HepG2 (cell line): ENCODE results near the gene SLC35A2. TPM values are rescaled to one million over a fixed set of nuclear protein-coding genes. Genes with fewer than 3 reads are reported as not detected.
A peak's percentile ranks its signal among the peaks of the same experiment; 100 is the strongest.

Source experiments
- GPN1 ChIP-seq: sonication (generic); formaldehyde crosslinking; IDR thresholded peaks from 2 replicates; pipeline ENCODE4 v1.5.1; 2020; ENCODE audit warnings: missing genetic modification reagents, borderline replicate concordance
- NR2F1 ChIP-seq, 2 experiments: fragments of 450-650 bp in 1 of 2; formaldehyde crosslinking in 1 of 2; IDR thresholded peaks; 2 replicates each; pipeline versions ENCODE4 v1.5.0 to v1.6.1; 2016 to 2020; ENCODE audit warnings: mild to moderate bottlenecking in 1 of 2, missing compliant biosample characterization in 1 of 2, missing genetic modification reagents in 1 of 2, moderate library complexity in 1 of 2
- POLR2AphosphoS5 ChIP-seq: IDR thresholded peaks from 2 replicates; pipeline ENCODE4 v1.6.1; 2012; ENCODE audit warnings: low read depth, low read length
- SMAD3 ChIP-seq: sonication (generic); formaldehyde crosslinking; IDR thresholded peaks from 2 replicates; pipeline ENCODE4 v1.4.0; 2020; ENCODE audit warnings: missing genetic modification reagents
- SP1 ChIP-seq, 2 experiments: fragments of 450-650 bp in 1 of 2; sonication (generic) in 1 of 2; formaldehyde crosslinking in 1 of 2; IDR thresholded peaks; 2 replicates each; pipeline versions ENCODE4 v1.4.0 to v1.6.1; 2016 to 2020; ENCODE audit warnings: missing genetic modification reagents in 1 of 2
- SUZ12 ChIP-seq: fragments of 150-350 bp; IDR thresholded peaks from 2 replicates; pipeline ENCODE4 v1.6.1; 2014; ENCODE audit warnings: low read depth, low read length
- ZGPAT ChIP-seq: IDR thresholded peaks from 2 replicates; pipeline ENCODE4 v1.6.1; 2016; ENCODE audit warnings: mild to moderate bottlenecking
- ZNF350 ChIP-seq: sonication (generic); formaldehyde crosslinking; IDR thresholded peaks from 2 replicates; pipeline ENCODE4 v1.4.0; 2020; ENCODE audit warnings: mild to moderate bottlenecking, low read depth, missing genetic modification reagents, borderline replicate concordance
- ZNF782 ChIP-seq: sonication (generic); formaldehyde crosslinking; IDR thresholded peaks from 2 replicates; pipeline ENCODE4 v1.4.0; 2020; ENCODE audit warnings: missing genetic modification reagents, mild to moderate bottlenecking, borderline replicate concordance
- ZNF784 ChIP-seq: sonication (generic); formaldehyde crosslinking; IDR thresholded peaks from 2 replicates; pipeline ENCODE4 v1.5.1; 2020; ENCODE audit warnings: missing genetic modification reagents, mild to moderate bottlenecking, borderline replicate concordance
- ZNF878 ChIP-seq: sonication (generic); formaldehyde crosslinking; IDR thresholded peaks from 2 replicates; pipeline ENCODE4 v1.8.1; 2023; ENCODE audit warnings: mild to moderate bottlenecking, missing genetic modification reagents, moderate library complexity
- polyA plus RNA-seq, 8 experiments: library from polyadenylated mRNA; depleted of rRNA in 3 of 8; stranded (reverse) in 7 of 8; unstranded in 1 of 8; fragments of >200 nt; fragmentation: Illumina TruSeq in 4 of 8; extraction: Trizol in 4 of 8; gene quantifications; 2 replicates each; pipeline versions ENCODE4 v1.2.1 to v1.2.3, GENCODE V29; 2011 to 2016; ENCODE audit warnings: low read depth in 4 of 8, missing spikeins in 1 of 8, mixed read lengths in 1 of 8; ENCODE audit not compliant: insufficient read depth in 1 of 8
- total RNA-seq, 5 experiments: library from RNA; depleted of rRNA; stranded (reverse); fragments of >200 nt; fragmentation: Illumina TruSeq; extraction: Trizol; gene quantifications; 2 replicates each; pipeline ENCODE4 v1.2.3, GENCODE V29; 2016; ENCODE audit warnings: low read depth in 1 of 5
- TF ChIP-seq, protein P1 (sequence below): sonication (generic); formaldehyde crosslinking; IDR thresholded peaks from one replicate; pipeline ENCODE4 v1.5.1; 2020; ENCODE audit warnings: mild to moderate bottlenecking, missing genetic modification reagents; ENCODE audit errors: not compliant biosample characterization
- TF ChIP-seq, protein P2 (sequence below): sonication (generic); formaldehyde crosslinking; conservative IDR thresholded peaks from 2 replicates; pipeline ENCODE4 v1.5.0; 2020; ENCODE audit warnings: missing genetic modification reagents
- TF ChIP-seq, protein P3 (sequence below): sonication (generic); formaldehyde crosslinking; IDR thresholded peaks from 2 replicates; pipeline ENCODE4 v1.8.1; 2023; ENCODE audit warnings: mild to moderate bottlenecking, moderate library complexity, missing genetic modification reagents

The SLC35A2 gene
- total and polyA plus RNA-seq, 2 of the 13 experiments (the other 11 are each of a cell fraction or from before 2014, with no cell fraction given): 32.1 to 40.8 TPM

GRCh38 chrX:48918643-48919340, 7.3 kb upstream of the SLC35A2 start, which contains the start of gene PIM2 (continued):
- TF ChIP-seq, protein P1, sequence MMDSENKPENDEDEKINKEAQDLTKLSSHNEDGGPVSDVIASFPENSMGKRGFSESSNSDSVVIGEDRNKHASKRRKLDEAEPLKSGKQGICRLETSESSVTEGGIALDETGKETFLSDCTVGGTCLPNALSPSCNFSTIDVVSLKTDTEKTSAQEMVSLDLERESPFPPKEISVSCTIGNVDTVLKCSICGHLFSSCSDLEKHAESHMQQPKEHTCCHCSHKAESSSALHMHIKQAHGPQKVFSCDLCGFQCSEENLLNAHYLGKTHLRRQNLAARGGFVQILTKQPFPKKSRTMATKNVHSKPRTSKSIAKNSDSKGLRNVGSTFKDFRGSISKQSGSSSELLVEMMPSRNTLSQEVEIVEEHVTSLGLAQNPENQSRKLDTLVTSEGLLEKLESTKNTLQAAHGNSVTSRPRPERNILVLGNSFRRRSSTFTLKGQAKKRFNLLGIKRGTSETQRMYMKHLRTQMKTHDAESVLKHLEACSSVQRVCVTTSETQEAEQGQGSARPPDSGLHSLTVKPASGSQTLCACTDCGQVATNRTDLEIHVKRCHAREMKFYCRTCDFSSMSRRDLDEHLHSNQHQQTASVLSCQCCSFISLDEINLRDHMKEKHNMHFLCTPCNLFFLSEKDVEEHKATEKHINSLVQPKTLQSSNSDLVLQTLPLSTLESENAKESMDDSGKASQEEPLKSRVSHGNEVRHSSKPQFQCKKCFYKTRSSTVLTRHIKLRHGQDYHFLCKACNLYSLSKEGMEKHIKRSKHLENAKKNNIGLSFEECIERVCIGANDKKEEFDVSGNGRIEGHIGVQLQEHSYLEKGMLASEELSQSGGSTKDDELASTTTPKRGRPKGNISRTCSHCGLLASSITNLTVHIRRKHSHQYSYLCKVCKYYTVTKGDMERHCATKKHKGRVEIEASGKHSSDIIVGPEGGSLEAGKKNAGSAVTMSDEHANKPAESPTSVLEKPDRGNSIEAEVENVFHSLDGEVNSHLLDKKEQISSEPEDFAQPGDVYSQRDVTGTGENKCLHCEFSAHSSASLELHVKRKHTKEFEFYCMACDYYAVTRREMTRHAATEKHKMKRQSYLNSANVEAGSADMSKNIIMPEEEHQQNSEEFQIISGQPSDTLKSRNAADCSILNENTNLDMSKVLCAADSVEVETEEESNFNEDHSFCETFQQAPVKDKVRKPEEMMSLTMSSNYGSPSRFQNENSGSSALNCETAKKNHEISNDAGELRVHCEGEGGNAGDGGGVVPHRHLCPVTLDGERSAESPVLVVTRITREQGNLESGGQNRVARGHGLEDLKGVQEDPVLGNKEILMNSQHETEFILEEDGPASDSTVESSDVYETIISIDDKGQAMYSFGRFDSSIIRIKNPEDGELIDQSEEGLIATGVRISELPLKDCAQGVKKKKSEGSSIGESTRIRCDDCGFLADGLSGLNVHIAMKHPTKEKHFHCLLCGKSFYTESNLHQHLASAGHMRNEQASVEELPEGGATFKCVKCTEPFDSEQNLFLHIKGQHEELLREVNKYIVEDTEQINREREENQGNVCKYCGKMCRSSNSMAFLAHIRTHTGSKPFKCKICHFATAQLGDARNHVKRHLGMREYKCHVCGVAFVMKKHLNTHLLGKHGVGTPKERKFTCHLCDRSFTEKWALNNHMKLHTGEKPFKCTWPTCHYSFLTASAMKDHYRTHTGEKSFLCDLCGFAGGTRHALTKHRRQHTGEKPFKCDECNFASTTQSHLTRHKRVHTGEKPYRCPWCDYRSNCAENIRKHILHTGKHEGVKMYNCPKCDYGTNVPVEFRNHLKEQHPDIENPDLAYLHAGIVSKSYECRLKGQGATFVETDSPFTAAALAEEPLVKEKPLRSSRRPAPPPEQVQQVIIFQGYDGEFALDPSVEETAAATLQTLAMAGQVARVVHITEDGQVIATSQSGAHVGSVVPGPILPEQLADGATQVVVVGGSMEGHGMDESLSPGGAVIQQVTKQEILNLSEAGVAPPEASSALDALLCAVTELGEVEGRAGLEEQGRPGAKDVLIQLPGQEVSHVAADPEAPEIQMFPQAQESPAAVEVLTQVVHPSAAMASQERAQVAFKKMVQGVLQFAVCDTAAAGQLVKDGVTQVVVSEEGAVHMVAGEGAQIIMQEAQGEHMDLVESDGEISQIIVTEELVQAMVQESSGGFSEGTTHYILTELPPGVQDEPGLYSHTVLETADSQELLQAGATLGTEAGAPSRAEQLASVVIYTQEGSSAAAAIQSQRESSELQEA (CRISPR knock-in tag): peak; percentile 65
- TF ChIP-seq, protein P2, sequence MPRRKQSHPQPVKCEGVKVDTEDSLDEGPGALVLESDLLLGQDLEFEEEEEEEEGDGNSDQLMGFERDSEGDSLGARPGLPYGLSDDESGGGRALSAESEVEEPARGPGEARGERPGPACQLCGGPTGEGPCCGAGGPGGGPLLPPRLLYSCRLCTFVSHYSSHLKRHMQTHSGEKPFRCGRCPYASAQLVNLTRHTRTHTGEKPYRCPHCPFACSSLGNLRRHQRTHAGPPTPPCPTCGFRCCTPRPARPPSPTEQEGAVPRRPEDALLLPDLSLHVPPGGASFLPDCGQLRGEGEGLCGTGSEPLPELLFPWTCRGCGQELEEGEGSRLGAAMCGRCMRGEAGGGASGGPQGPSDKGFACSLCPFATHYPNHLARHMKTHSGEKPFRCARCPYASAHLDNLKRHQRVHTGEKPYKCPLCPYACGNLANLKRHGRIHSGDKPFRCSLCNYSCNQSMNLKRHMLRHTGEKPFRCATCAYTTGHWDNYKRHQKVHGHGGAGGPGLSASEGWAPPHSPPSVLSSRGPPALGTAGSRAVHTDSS (CRISPR knock-in tag): no peak
- TF ChIP-seq SMAD3 (CRISPR knock-in tag) (no peak), ZNF782 (CRISPR knock-in tag) (no peak), ZNF350 (CRISPR knock-in tag) (peak; percentile 25; the same call in 1 of the 2 replicates), GPN1 (CRISPR knock-in tag) (no peak), SP1 (IDR thresholded peaks at IDR 0.05) (no peak), SP1 (CRISPR knock-in tag; IDR thresholded peaks at IDR 0.05) (peak; percentile 65), SUZ12 (no peak), ZGPAT (CRISPR knock-in tag) (peak; percentile 52; the same call in 1 of the 2 replicates), ZNF784 (CRISPR knock-in tag) (0 out of 2 replicates have a peak, but pooled peaks have one; percentile 25), ZNF878 (CRISPR knock-in tag) (0 out of 2 replicates have a peak, but pooled peaks have one; percentile 43), NR2F1 (CRISPR knock-in tag; IDR thresholded peaks at IDR 0.05) (no peak), POLR2AphosphoS5 (peak; percentile 90)
- TF ChIP-seq, protein P3, sequence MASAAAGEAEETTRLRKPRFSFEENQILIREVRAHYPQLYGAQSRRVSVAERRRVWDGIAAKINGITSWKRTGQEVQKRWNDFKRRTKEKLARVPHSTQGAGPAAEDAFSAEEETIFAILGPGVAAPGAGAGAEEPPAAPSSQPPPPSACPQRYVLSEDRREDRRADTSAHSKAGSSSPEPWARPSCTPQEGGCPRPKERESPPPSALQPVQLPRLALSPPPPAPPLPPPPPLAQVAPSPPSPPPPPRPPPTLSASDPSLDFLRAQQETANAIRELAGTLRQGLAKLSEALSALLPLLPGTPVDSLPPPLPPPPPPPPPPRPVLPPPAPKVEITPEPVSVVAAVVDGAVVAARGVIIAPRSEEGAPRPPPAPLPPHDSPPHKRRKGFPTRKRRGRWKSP (CRISPR knock-in tag): peak; percentile 18; the same call in 1 of the 2 replicates
